H1 (cell line): Measurements from ENCODE around the gene TMEM163. TPM values are rescaled to one million over a fixed set of nuclear protein-coding genes. Genes with fewer than 3 reads are reported as not detected.

ENCODE experiments used
- CTCF ChIA-PET: fragments of 300-600 bp; sonication (Branson Sonifier 250); formaldehyde crosslinking; loops from one replicate; lab custom pipeline; 2021; ENCODE audit not compliant: partially characterized antibody; lab: Charles Lee
- POLR2A ChIA-PET: fragments of 300-600 bp; sonication (Branson Sonifier 250); formaldehyde crosslinking; loops from one replicate; lab custom pipeline; 2021; ENCODE audit warnings: inconsistent platforms; ENCODE audit not compliant: partially characterized antibody; lab: Charles Lee
- DNase-seq, 2 experiments: peaks; one replicate each; pipeline versions ENCODE4 v3.0.0 to v3.0.0-alpha.2; 2010 to 2022; ENCODE audit warnings: low spot score in 2 of 2, low read depth in 1 of 2, mixed read lengths in 1 of 2
- FAIRE-seq: peaks from 2 replicates; lab custom pipeline; 2011; peaks lifted over from hg19 to GRCh38; lab: Jason Lieb, UNC
- H2AFZ ChIP-seq: 2 replicates; pipeline ENCODE4 v1.8.1; 2012; ENCODE audit warnings: low read length, inconsistent platforms
- H2AK5ac ChIP-seq: 2 replicates; pipeline ENCODE4 v1.6.1; 2013; ENCODE audit warnings: low read depth, low read length
- H2BK120ac ChIP-seq: replicated peaks from 2 replicates; pipeline ENCODE3; 2013; ENCODE audit warnings: low read depth, low read length, inconsistent platforms
- H2BK12ac ChIP-seq: 2 replicates; pipeline ENCODE4 v1.6.1; 2013; ENCODE audit warnings: low read depth, low read length
- H2BK15ac ChIP-seq: 2 replicates; pipeline ENCODE4 v1.6.1; 2013; ENCODE audit warnings: low read length
- H2BK20ac ChIP-seq: 2 replicates; pipeline ENCODE4 v1.6.1; 2013; ENCODE audit warnings: low read length
- H2BK5ac ChIP-seq: 2 replicates; pipeline ENCODE4 v1.6.1; 2013; ENCODE audit warnings: low read depth, low read length
- H3K14ac ChIP-seq: 2 replicates; pipeline ENCODE4 v1.6.1; 2013; ENCODE audit warnings: inconsistent platforms; ENCODE audit not compliant: insufficient read length
- H3K18ac ChIP-seq: 2 replicates; pipeline ENCODE4 v1.6.1; 2013; ENCODE audit warnings: low read length; ENCODE audit errors: extremely low read depth
- H3K23ac ChIP-seq: 2 replicates; pipeline ENCODE4 v1.6.1; 2013; ENCODE audit warnings: inconsistent platforms; ENCODE audit not compliant: insufficient read length
- H3K23me2 ChIP-seq: 2 replicates; pipeline ENCODE4 v1.6.1; 2013; ENCODE audit warnings: low read depth, low read length
- H3K27ac ChIP-seq: 2 replicates; pipeline ENCODE4 v1.6.1; 2011; ENCODE audit warnings: low read depth, low read length, inconsistent platforms
- H3K27me3 ChIP-seq, 4 experiments: replicated peaks in 1 of 4; 1 replicate in 1 of 4; 2 replicates in 3 of 4; pipeline versions ENCODE4 v1.6.1 to v1.8.1; 2011 to 2013; ENCODE audit warnings: low read length in 3 of 4, mild to moderate bottlenecking in 3 of 4, inconsistent platforms in 2 of 4, mixed read lengths in 2 of 4, moderate library complexity in 1 of 4; ENCODE audit not compliant: control insufficient read depth in 3 of 4, insufficient read depth in 3 of 4; ENCODE audit errors: extremely low read depth in 1 of 4
- H3K36me3 ChIP-seq, 4 experiments: 2 replicates each; pipeline versions ENCODE4 v1.6.1 to v1.8.1; 2011 to 2013; ENCODE audit warnings: mild to moderate bottlenecking in 4 of 4, low read length in 3 of 4, moderate library complexity in 2 of 4, control low read depth in 1 of 4, inconsistent platforms in 1 of 4; ENCODE audit not compliant: insufficient read depth in 4 of 4, control insufficient read depth in 2 of 4
- H3K4ac ChIP-seq: replicated peaks from 2 replicates; pipeline ENCODE3; 2013; ENCODE audit warnings: low read length, low read depth, mixed read lengths, inconsistent platforms; ENCODE audit not compliant: insufficient read length
- H3K4me1 ChIP-seq, 4 experiments: replicated peaks in 1 of 4; 1 replicate in 1 of 4; 2 replicates in 3 of 4; pipeline versions ENCODE4 v1.6.1 to v1.8.1; 2011 to 2013; ENCODE audit warnings: low read length in 3 of 4, inconsistent platforms in 2 of 4, mixed read lengths in 1 of 4; ENCODE audit not compliant: insufficient read depth in 4 of 4, control insufficient read depth in 3 of 4
- H3K4me2 ChIP-seq, 2 experiments: 2 replicates each; pipeline versions ENCODE4 v1.6.1 to v1.8.1; 2011 to 2013; ENCODE audit warnings: low read depth in 2 of 2, low read length in 2 of 2, control low read depth in 1 of 2, inconsistent platforms in 1 of 2, mild to moderate bottlenecking in 1 of 2; ENCODE audit not compliant: insufficient read depth in 1 of 2
- H3K4me3 ChIP-seq, 4 experiments: fragments of 200-600, 300-600 bp in 1 of 4; sonication (generic), shearing (Covaris generic), sonication (Bioruptor Twin) in 1 of 4; 2 replicates each; pipeline versions ENCODE4 v1.5.1 to v1.8.1; 2011 to 2016; ENCODE audit warnings: low read length in 4 of 4, low read depth in 3 of 4, control low read depth in 2 of 4, inconsistent platforms in 2 of 4, mild to moderate bottlenecking in 2 of 4, mixed read lengths in 1 of 4, moderate library complexity in 1 of 4; ENCODE audit not compliant: insufficient read depth in 2 of 4; ENCODE audit errors: extremely low read depth in 1 of 4
- H3K56ac ChIP-seq: replicated peaks from 2 replicates; pipeline ENCODE3; 2013; ENCODE audit warnings: low read depth, mild to moderate bottlenecking, mixed read lengths, low read length, inconsistent platforms; ENCODE audit not compliant: insufficient read length
- H3K79me1 ChIP-seq: 2 replicates; pipeline ENCODE4 v1.6.1; 2013; ENCODE audit warnings: low read depth, low read length, control low read depth
- H3K79me2 ChIP-seq, 2 experiments: 2 replicates each; pipeline versions ENCODE4 v1.6.1 to v1.8.1; 2012 to 2013; ENCODE audit warnings: low read length in 2 of 2, mild to moderate bottlenecking in 2 of 2, inconsistent platforms in 1 of 2; ENCODE audit not compliant: insufficient read depth in 2 of 2, control insufficient read depth in 1 of 2
- H3K9ac ChIP-seq, 4 experiments: replicated peaks in 1 of 4; 1 replicate in 1 of 4; 2 replicates in 3 of 4; pipeline versions ENCODE4 v1.6.1 to v1.8.1; 2011 to 2013; ENCODE audit warnings: low read depth in 3 of 4, low read length in 3 of 4, control low read depth in 2 of 4, mild to moderate bottlenecking in 2 of 4, moderate library complexity in 2 of 4, inconsistent platforms in 1 of 4; ENCODE audit errors: extremely low read depth in 1 of 4
- H3K9me3 ChIP-seq, 2 experiments: 2 replicates each; pipeline versions ENCODE4 v1.6.1 to v1.8.1; 2012 to 2013; ENCODE audit warnings: mild to moderate bottlenecking in 2 of 2, moderate library complexity in 2 of 2, control low read depth in 1 of 2, inconsistent platforms in 1 of 2, low read depth in 1 of 2, low read length in 1 of 2, mixed read lengths in 1 of 2; ENCODE audit not compliant: insufficient read depth in 2 of 2
- H4K20me1 ChIP-seq, 2 experiments: replicated peaks in 1 of 2; 2 replicates each; pipeline versions ENCODE3 to v1.8.1; 2011 to 2013; ENCODE audit warnings: inconsistent platforms in 2 of 2, low read length in 2 of 2, mild to moderate bottlenecking in 1 of 2; ENCODE audit not compliant: insufficient read depth in 2 of 2, control insufficient read depth in 1 of 2
- H4K5ac ChIP-seq: 2 replicates; pipeline ENCODE4 v1.6.1; 2013; ENCODE audit warnings: low read length, low read depth, mixed read lengths, inconsistent platforms; ENCODE audit not compliant: insufficient read length
- H4K8ac ChIP-seq: 2 replicates; pipeline ENCODE4 v1.8.0; 2013; ENCODE audit warnings: mild to moderate bottlenecking, moderate library complexity, low read length, inconsistent platforms; ENCODE audit not compliant: insufficient read depth; ENCODE audit errors: extremely low read depth
- H4K91ac ChIP-seq: replicated peaks from 2 replicates; pipeline ENCODE3; 2013; ENCODE audit warnings: low read length, mixed read lengths, inconsistent platforms; ENCODE audit not compliant: insufficient read length
- BRCA1 ChIP-seq: IDR thresholded peaks from 2 replicates; pipeline ENCODE4 v1.6.1; 2012; ENCODE audit warnings: low read depth, low read length, improper control_type of control experiment
- CEBPB ChIP-seq: IDR thresholded peaks from 2 replicates; pipeline ENCODE4 v1.6.1; 2012; ENCODE audit warnings: low read depth, low read length
- CREB1 ChIP-seq: IDR thresholded peaks from 2 replicates; pipeline ENCODE4 v1.6.1; 2012; ENCODE audit warnings: inconsistent platforms
- CTBP2 ChIP-seq: IDR thresholded peaks from 2 replicates; pipeline ENCODE4 v1.7.0; 2011; ENCODE audit warnings: borderline replicate concordance, mild to moderate bottlenecking, moderate library complexity, mixed read lengths, low read length; ENCODE audit not compliant: insufficient read depth, insufficient read length
- GABPA ChIP-seq: IDR thresholded peaks from 2 replicates; pipeline ENCODE4 v1.6.1; 2011; ENCODE audit warnings: mild to moderate bottlenecking, low read length, moderate library complexity, borderline replicate concordance; ENCODE audit not compliant: insufficient read depth
- HDAC6 ChIP-seq: IDR thresholded peaks from one replicate; pipeline ENCODE4 v1.7.1; 2012; ENCODE audit warnings: low read depth, mild to moderate bottlenecking, inconsistent platforms, low read length, moderate library complexity
- KDM5A ChIP-seq: fragments of 200-600 bp; IDR thresholded peaks from 2 replicates; pipeline ENCODE4 v1.7.1; 2012; ENCODE audit warnings: mild to moderate bottlenecking, low read length, inconsistent platforms, mixed read lengths
- NANOG ChIP-seq: IDR thresholded peaks from 2 replicates; pipeline ENCODE4 v1.6.1; 2011; ENCODE audit warnings: low read length, low read depth, mild to moderate bottlenecking, inconsistent platforms; ENCODE audit not compliant: insufficient read depth, poor library complexity, severe bottlenecking
- NRF1 ChIP-seq: IDR thresholded peaks from 2 replicates; pipeline ENCODE4 v1.6.1; 2011; ENCODE audit warnings: mild to moderate bottlenecking, low read depth, low read length, improper control_type of control experiment
- POLR2A ChIP-seq, 2 experiments: IDR thresholded peaks; 1 replicate in 1 of 2; 2 replicates in 1 of 2; pipeline ENCODE4 v1.6.1; 2011; ENCODE audit warnings: low read depth in 2 of 2, low read length in 2 of 2, mild to moderate bottlenecking in 2 of 2; ENCODE audit errors: control extremely low read depth in 1 of 2
- POLR2AphosphoS5 ChIP-seq: IDR thresholded peaks from 2 replicates; pipeline ENCODE4 v1.6.1; 2011; ENCODE audit warnings: low read depth, low read length
- POU5F1 ChIP-seq: IDR thresholded peaks from 2 replicates; pipeline ENCODE4 v1.6.1; 2011; ENCODE audit warnings: low read depth, mild to moderate bottlenecking, low read length, moderate library complexity
- SIRT6 ChIP-seq: IDR thresholded peaks from one replicate; pipeline ENCODE4 v1.7.1; 2012; ENCODE audit warnings: low read length, inconsistent platforms
- YY1 ChIP-seq: IDR thresholded peaks from 2 replicates; pipeline ENCODE4 v1.6.1; 2011; ENCODE audit warnings: low read depth, mild to moderate bottlenecking, low read length
- WGBS, 2 experiments: shearing (Covaris generic) in 1 of 2; methylation state at CpG; one replicate each; pipeline versions ENCODE4 v1.1.6 to v1.1.7; 2013 to 2015; ENCODE audit warnings: low lambda C conversion rate in 2 of 2, mixed read lengths in 2 of 2, inconsistent platforms in 1 of 2, low coverage in 1 of 2, missing lambda C conversion rate in 1 of 2; ENCODE audit not compliant: insufficient replicate concordance in 2 of 2, insufficient coverage in 1 of 2, insufficient read length in 1 of 2; ENCODE audit errors: extremely low coverage in 1 of 2, missing lambda C conversion rate in 1 of 2; 5-methylcytosine and 5-hydroxymethylcytosine counted together
- polyA plus RNA-seq, 7 experiments: library from polyadenylated mRNA; depleted of rRNA in 3 of 7; stranded (reverse) in 5 of 7; unstranded in 2 of 7; fragments of >200 nt in 5 of 7; fragments of 200-250 nt in 2 of 7; gene quantifications; 1 replicate in 5 of 7; 2 replicates in 1 of 7; 4 replicates in 1 of 7; pipeline versions ENCODE4 v1.2.1 to v1.2.3, GENCODE V29; 2011 to 2013; ENCODE audit warnings: missing spikeins in 2 of 7, mixed read lengths in 2 of 7
- total RNA-seq: library from RNA; stranded (reverse); fragmentation: NEBNext Ultra II Directional; extraction: Animal tissue kit (Norgen Biotek cat#: 25700); gene quantifications from 2 replicates; pipeline ENCODE4 v1.2.1, GENCODE V29; 2021

Gene TMEM163
- total and polyA plus RNA-seq, 2 of the 8 experiments (the other 6 are each of a cell fraction or from before 2014, with no cell fraction given) = 2.8 to 3.2 TPM

DNA sequence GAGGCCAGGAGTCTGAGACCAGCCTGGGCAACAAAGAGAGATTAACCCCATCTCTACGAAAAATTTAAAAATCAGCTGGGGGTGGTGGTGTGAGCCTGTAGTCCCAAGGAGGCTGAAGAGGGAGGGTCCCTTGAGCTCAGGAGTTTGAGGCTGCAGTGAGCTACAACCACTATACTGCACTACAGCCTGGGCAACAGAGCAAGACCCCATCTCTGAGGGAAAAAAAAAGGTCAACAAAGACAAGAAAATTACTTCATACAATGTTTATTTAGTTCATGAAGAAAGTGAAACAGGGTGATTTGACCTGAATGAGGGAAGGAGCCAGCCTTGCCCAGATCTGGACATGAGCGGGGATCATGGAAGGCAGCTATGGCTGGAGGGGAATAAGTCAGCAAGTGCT is 59.1 kb downstream of the TMEM163 start:
- CTCF ChIA-PET = interaction anchor here (0.6 to 3.1 kb wide), 13 partner anchors 9 to 244 kb away, joined by 3 to 9 read pairs (median 4); partner anchors contain the start of gene TMEM163
- no peak for DNase-seq
- 50% methylated on average over 2 of the region's 2 CpGs; no CpG with 5 or more reads in 1 of the 2 experiments for WGBS, 2 experiments
- TF ChIP-seq POLR2A (IDR thresholded peaks at IDR 0.05; ENCODE audit: control extremely low read depth in 1 of 2, low read depth in 2 of 2, low read length in 2 of 2) (no peak), SIRT6 (no peak), HDAC6 (no peak), KDM5A (no peak), POLR2AphosphoS5 (no peak), GABPA (no peak), YY1 (no peak), NANOG (no peak), POU5F1 (no peak), CEBPB (no peak), BRCA1 (no peak), NRF1 (no peak), CTBP2 (no peak), CREB1 (no peak)

More for the DNA sequence above, 59.1 kb downstream of the TMEM163 start:
- no peaks in the 10 kb centered on the region for H3K23me2 ChIP-seq
- no peak overlapping the region for H2BK120ac ChIP-seq
- H3K4me3 ChIP-seq = no peak overlapping the region
- H4K20me1 ChIP-seq = no peaks in the 10 kb centered on the region
- no peak overlapping the region for H2BK5ac ChIP-seq
- no peaks in the 10 kb centered on the region for H3K79me1 ChIP-seq
- H3K27ac ChIP-seq = no peak overlapping the region
- POLR2A ChIA-PET = interaction anchor here (0.9 to 1.2 kb wide), 2 partner anchors 11 to 20 kb away, joined by 3 to 4 read pairs; no protein-coding TSS in a partner anchor
- no peak overlapping the region for H3K14ac ChIP-seq
- H3K9ac ChIP-seq = no peak overlapping the region
- no peak overlapping the region for H3K18ac ChIP-seq
- no peak overlapping the region for H2BK12ac ChIP-seq
- H3K56ac ChIP-seq = no peak overlapping the region
- H3K36me3 ChIP-seq = no peaks in the 10 kb centered on the region; a peak in 2 of 8 replicates
- no peaks in the 10 kb centered on the region for H3K9me3 ChIP-seq
- H3K23ac ChIP-seq = no peak overlapping the region
- H2AFZ ChIP-seq = no peak overlapping the region
- H2BK20ac ChIP-seq = no peak overlapping the region
- H3K4me2 ChIP-seq = no peak overlapping the region
- H3K4ac ChIP-seq = no peak overlapping the region
- no peaks in the 10 kb centered on the region for H3K27me3 ChIP-seq
- H2BK15ac ChIP-seq = no peak overlapping the region
- H3K79me2 ChIP-seq = no peaks in the 10 kb centered on the region; a peak in 1 of 4 replicates
- no peak overlapping the region for H4K91ac ChIP-seq
- no peaks in the 10 kb centered on the region for H3K4me1 ChIP-seq
- H2AK5ac ChIP-seq = no peak overlapping the region
- FAIRE-seq = no peak
- no peak overlapping the region for H4K8ac ChIP-seq
- no peak overlapping the region for H4K5ac ChIP-seq
